Esophagus squamous epithelium (tissue), 4 donors: ENCODE measurements around the gene SLC31A1.

ENCODE experiments used
- CTCF ChIP-seq, 6 experiments: fragments of 450-650 bp in 4 of 6; fragments of 200-600 bp in 2 of 6; sonication (generic) in 2 of 6; IDR thresholded peaks; one replicate each; pipeline ENCODE4 v1.5.1; 2016 to 2019; ENCODE audit warnings: antibody characterized with exemption in 6 of 6, mild to moderate bottlenecking in 4 of 6, moderate library complexity in 4 of 6
- POLR2A ChIP-seq, 4 donors: fragments of 450-650 bp; IDR thresholded peaks; one replicate each; pipeline ENCODE4 v1.6.1; 2017; ENCODE audit warnings: antibody characterized with exemption in 4 of 4, mild to moderate bottlenecking in 4 of 4, moderate library complexity in 3 of 4

GRCh38 chr9:113293285-113293878 lies 72.0 kb downstream of the SLC31A1 start:
- TF ChIP-seq POLR2A (IDR thresholded peaks at IDR 0.05) (no peak), CTCF (IDR thresholded peaks at IDR 0.05) (no peak)
